Loucy (cell line): ENCODE data around the gene CCDC47.

Experiments
- CTCF ChIP-seq: fragments of 200-600 bp; sonication (generic); conservative IDR thresholded peaks from 2 replicates; pipeline ENCODE4 v1.5.1; 2014; ENCODE audit warnings: mild to moderate bottlenecking, antibody characterized with exemption, low read length
- EZH2phosphoT487 ChIP-seq: fragments of 200-600 bp; IDR thresholded peaks from 2 replicates; pipeline ENCODE4 v1.6.1; 2018; ENCODE audit warnings: antibody characterized with exemption, mild to moderate bottlenecking, moderate library complexity, borderline replicate concordance

- no peak for TF ChIP-seq CTCF
- no peak for TF ChIP-seq EZH2phosphoT487
Measured at GRCh38 chr17:63775420-63775819, 2.0 kb upstream of the CCDC47 start.
